HG03095 (cell line): ENCODE measurements around the gene GRIK2.

Experiments
- ATAC-seq: cut with Tn5 transposase; IDR thresholded peaks from one replicate; pipeline ENCODE4 v1.9.1; 2021; ENCODE audit warnings: moderate library complexity; ENCODE audit not compliant: unreplicated experiment

GRIK2 gene

DNA sequence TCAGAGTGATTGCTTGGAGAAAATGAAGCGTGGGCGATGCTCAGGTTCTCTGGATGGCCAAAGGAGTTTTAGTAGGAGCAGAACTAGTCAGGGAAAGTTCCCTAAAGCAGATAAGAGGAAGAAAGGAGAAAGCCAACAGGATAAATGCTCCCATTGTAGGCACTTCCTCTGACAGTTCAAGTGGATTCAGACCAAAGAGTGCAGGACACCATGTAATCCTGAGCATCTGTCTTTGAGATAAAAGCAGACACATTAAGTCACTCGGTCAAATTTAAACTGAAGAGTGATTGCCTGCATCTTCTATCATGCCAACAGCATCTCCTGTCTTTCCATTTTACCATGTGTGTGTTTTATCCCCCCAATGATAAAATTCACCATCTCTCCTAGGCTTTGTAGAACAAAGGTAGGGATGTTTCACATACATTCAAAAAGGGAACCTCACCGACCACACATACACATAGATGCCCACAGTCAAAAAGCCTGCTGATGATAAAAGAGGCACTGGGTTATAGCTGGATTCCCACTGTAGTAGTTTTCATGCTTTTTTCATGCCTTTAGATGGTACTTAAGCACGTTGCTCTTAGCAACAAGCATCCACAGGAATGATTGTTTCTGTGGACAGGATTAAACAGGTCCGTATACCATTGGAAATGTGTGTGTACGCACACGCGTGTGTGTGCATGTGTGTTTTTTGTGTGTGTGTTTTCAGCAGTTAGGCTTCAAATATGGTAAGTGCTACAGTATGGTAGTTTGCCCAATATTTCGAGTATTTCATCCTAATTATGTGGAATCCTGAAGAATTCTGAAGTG, 7.0 kb downstream of the GRIK2 start:
- no peak for ATAC-seq

DNA sequence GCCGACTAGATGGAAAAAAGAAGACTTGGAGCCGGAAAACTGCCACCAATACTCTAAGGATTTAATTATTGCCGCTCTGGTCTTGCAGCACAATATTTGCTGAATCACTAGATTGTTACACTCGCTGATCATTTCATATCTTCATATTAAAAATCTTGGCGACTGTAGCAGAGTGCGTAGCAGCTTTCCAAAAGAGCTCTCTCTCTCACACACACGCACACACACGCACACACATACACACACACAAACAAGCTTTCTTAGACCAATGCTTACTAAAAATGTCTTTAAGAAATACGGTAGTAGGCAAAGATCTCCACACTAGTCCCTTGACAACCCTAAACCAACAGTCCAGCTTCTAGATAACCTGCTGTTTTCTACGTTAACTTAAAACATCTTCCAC, 7.7 kb downstream of the GRIK2 start:
- ATAC-seq, result no peak

DNA sequence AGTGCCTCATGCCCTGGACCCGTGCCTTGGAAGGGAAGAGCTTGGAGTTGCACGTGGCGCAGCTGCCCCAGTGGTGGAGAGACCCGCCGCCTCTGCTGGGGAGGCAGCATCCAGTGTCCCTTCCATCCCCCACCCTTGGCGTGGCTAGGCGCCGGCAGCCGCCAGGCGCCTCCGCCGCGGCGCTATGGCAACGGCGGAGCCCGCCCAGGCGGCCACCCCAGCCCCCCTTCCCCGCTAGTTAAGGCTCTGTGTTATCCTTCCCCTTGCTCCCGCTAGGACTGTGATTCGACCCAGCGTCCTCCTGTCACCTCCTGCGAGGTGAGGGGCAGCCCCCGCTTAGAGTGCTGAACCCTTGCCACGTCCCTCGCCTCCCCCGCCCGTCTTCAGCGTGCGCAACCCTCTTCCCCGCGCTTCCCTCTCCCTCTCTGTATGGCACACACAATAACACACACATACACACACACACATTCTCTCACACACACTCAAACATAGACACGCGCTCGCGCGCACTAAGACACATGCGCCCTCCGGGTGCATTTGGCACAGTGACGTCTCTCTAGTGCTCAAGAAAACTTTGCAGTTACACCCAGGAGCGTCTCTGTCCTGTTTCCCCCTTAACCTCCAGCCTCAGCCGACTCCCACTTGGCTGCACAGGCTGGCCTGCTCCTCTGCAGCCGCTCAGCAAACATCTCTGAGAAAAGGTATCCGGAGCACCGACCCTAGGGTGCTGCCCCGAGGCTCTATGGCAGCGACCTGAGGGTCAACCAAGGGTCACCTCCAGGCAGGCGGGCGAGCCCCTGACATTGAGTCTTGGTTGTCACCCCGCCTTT, 8.5 kb downstream of the GRIK2 start:
- ATAC-seq, result no peak

DNA sequence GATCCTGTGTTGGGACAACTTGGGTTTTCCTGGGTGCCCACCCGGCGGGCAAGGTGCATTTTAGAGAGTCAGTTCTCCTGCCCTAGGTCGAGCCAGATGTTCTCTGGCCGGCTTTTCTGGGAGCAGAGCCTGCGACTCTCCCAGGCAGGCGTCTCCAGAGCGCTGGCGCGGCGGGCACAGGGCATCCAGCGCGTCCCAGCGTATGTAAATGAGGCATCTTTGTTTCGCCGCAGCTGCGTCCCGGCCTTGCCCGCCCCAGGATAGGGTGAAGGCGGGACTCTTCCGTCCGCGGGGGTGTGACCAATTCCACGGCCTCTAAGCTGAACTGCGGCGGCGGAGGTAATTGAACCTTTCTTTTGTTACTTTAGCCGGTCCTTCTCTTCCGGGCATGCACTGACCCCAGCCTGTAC, 9.1 kb downstream of the GRIK2 start:
- no peak for ATAC-seq

DNA sequence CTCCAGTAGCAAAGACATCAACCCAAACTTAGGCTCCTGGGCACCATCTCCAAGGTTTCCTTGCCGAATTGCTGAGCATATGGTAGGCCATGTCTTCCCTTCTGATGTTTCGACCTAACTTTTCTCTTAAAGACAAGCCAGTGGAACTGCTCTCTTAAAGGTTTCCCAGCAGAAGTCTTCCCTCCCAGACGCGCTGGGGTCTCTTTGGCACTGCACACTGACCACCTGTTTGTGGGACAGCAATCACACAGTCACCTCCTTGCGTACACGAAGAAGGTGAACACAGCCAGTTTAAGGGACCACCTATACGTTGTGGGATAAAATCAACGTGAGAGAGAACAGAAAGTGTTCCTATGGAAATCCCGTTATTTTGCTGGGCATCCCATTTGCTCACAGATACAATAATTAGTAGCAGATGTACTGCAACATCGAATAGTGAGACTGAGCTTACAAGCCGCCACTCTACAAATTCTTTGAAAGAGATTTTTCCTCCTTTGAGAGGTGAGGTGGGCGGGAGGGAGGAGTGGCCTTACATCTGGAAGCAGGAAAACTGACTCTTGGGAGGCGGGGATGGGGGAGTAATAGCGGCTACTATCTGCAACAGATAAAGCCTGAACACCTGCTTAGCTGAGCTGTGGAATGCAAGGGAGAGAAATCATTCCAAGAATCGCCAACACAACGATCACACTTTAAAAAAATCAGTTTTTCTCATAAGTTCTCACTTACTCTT, 9.9 kb downstream of the GRIK2 start:
- no peak for ATAC-seq

DNA sequence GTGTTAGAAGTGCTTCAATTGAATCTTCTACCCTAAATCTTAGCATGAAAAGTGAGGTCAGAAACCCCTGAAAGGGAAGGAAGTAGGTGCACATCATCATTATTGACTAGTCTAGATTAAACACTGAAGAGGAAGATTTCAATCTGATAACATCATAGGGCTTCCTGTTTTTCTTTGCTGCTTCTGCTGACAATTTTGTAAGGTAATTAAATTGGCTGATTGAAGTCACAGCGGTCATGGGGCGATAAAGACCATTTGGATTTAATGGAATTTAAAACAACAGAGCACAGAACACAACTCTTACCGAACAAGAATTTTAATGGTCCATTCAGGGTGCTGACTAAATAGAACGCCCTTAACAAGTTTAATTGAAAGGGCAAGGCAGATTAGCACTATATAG, 11.3 kb downstream of the GRIK2 start:
- no peak for ATAC-seq

DNA sequence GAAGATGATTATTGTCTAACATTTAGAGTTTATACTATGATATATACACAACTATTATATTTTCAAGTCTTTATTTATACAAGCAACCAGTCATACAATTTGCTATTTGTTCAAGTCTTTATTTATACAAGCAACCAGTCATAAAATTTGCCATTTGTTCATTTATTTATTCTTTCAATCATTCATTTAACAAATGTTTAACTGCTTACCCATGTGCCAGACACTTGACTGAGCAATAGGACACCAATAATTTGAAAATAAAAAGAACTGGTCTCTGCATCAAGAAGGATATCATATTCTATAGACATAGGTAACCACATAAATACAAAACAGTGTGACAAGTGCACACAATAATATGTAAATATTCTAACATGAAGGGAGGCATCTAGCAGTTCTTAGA, 20.3 kb downstream of the GRIK2 start:
- ATAC-seq, result no peak

DNA sequence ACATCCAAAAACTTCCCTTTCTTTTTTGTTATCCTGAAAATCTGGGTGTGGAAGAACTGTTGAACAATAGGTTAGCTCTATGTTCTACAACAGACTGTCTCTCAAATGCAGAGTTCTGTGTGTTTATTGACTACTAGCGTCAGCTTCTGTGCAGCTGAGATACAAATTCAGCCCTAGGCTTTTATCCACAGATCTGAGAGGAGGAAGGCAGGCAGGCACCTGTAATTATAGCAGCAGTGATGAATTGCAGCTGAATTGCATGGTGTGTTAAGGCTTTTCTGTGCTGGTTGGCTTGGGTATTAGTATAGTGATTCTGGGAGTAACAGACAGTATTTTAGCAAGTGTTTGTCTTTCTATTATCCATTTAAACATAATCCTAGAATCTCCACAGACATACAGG, 24.4 kb downstream of the GRIK2 start:
- ATAC-seq, result no peak

DNA sequence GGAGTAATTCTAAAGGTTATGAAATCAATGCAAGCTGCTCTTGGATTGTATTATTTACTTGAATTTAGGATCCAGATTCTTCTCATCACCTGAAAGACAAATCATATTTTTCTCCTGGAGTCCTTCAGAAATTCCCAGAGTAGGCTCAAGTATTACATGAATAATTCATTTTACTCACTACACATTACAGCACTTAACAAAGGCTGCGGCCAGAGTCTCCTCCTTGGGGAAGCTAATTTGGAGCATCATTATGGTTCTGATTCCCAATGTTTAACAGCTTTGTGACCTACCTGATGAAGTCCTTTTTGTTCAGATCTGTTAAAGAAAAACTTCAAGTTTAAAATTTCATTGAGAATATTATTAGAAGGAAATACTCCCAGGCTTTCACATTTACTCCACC, 28.7 kb downstream of the GRIK2 start:
- no peak for ATAC-seq

DNA sequence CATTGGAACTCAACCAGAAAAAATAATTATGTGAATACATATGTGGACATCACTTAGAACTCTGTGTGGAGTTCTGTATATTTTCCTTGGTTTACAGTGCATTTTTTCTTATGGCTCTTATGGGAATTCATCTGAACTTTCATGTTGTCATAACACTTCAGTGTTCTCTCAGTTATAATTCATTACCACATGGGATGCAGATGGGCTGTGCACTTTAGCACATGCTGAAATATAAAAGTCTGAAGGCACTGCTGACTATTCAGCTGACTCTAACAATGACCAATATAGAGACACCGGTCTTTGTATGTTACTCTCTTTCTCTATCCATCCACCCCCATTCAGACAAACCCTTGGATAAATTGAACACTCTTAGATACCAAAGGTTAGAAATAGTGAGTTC, 29.3 kb downstream of the GRIK2 start:
- ATAC-seq, result no peak

DNA sequence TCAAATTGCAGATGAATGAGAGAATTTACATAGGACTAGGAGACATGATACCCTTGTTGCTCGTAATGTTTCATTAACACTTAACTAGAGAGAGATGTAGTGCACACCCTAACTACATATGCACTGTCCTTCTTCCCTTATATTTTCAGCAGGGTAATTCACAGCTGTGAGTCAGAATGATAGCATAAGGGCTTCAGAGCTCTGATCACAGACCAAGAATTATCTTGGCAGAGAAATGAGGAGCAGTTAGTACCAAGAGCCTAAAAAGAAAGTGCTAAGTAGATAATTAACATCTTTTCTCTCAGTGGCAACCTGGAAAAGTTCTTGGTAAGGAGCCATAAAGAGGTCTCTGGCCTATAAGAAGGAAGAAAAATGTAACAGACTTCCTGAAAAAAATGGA, 35.8 kb downstream of the GRIK2 start:
- no peak for ATAC-seq

DNA sequence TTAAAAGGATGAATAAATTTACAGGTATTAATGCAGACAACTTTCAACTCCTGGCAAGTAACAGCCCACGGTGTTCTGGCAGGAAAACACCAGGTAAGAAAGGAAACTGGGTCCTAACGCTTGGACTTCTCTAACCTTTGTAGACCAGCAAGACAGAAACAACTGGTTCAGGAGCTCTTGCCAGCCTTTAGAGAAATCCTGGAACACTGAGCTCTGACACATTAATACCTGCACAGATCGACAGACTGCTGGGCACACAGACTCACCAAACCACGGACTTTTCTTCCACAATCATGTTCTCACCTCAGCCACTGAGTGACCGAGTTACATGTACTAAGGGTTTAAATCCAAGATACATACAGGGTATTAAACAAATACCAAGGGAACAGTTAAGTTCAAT, 36.3 kb downstream of the GRIK2 start:
- ATAC-seq, result no peak

DNA sequence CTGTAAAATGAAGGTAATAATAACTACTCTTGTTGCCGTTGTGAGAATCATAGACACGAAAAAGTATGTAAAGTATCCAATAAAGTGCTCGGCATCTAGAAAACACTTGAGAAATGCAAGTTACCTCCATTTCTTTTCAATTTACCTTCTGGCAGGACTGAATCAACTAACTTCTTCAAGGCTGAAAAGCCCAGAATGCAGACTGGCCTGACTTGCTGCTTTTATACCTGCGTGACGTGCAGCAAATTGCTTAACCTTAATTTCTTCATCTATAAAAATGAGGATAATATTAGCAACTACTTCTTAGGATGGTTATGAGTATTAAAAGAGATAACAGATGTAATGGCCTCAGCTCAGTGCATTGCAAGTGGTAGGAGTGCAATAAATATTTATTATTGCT, 39.6 kb downstream of the GRIK2 start:
- no peak for ATAC-seq

DNA sequence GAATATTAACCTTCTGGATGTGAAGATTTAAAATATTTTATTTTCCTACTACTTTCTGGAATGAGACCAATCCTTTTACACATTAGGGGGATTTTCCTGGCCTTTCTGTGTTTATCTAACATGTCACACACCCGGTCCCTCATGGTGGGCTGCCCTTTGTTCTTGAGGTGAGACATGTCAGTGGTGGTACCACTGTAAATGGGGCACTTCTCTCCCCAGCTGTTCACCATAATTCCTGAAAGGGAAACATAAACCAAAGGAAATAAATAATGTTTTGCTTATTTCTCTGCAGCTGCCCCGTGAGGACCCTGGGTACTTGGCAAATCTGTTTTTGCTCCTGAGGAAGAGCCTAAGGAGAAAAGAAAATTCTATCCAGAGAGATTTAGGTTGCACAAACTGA, 41.1 kb downstream of the GRIK2 start:
- ATAC-seq, result no peak

DNA sequence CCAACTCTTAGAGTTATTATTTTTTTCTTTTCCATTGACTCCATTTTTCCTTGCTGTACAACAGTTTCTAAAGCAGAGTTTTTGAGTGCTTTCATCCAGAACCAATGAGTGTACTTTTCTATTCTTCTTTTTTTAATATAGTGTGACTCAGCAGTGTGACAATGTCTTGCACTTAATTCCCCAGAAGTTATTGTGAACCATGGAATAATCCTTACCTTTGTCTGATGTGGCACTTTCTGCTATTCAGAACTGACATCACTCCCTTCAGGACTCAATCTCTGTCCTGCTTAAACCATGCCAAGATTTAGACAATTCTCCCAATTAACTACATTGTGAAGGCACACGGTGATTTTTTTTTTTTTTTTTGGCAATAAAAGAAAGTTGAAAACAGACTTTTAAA, 41.5 kb downstream of the GRIK2 start:
- no peak for ATAC-seq

DNA sequence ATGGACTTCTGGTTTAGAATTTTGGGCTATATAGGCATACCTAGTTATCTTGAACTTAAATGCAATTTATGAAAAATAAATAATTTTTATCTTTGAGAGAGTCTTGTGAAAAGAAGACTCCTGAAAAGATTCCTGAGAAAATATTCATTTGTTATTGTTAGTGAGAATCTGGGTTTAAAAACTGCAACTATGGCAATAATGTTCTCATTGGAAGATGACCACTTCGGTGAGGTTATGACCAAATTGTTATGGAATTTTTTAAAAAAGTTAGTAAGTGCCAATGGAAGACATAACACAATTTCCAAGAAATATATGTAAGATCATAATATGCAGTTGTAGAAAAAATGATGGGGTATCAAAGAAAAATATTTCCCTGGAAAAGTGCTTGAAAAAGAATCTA, 46.3 kb downstream of the GRIK2 start:
- no peak for ATAC-seq

DNA sequence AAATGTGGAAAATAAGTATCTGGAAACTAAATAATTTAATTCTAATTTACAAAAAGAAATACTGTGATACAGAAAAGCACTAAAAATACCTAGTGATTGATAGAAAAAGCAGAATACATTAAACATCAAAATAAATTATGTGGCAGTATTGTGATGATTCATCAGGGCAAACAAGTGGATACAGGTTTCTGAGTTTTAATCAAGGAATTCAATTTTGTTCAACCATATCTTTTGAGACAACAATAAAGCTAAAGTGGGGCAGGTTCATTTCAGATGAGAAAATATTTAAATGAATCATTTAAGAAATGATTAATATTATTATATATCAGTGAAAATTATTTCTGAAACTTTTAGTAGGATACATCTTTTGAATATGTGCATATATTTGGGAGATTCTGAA, 49.8 kb downstream of the GRIK2 start:
- no peak for ATAC-seq

DNA sequence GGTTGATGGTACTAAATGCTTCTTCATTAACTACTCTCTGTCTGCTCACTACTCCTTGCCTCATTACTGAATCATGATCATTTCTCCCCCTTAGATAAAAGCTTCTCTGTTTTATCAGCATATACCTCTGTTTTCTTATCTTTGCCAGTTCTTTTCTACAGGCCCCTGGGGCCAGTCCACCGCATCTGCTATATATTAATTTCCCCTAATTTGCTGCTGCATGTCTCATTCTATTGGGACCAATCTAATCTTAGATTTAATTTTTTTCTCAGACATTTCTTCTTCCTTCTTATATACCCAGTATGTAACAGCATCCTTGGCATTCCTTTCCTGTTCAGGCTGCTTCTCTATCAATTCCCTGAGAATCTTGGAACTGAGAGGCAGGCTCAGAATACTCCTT, 51.2 kb downstream of the GRIK2 start:
- no peak for ATAC-seq

DNA sequence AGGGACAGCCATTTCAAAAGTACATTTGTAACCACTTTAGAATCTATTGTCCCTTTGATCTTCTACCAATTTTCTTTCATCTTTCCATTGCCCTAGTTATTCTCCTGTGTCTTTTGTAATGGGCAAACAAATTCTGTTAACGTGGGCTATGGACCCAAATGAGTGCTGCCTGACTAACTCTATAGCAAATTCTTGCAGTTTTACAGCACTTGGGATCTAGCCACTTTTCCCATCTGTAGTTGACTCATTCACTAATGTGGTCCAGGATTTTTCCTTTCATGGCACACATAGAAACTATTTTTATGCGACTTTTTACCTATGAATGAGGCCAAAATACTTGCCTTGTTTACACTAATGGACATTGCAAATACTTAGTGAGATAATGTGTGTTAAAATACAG, 52.0 kb downstream of the GRIK2 start:
- ATAC-seq, result no peak

DNA sequence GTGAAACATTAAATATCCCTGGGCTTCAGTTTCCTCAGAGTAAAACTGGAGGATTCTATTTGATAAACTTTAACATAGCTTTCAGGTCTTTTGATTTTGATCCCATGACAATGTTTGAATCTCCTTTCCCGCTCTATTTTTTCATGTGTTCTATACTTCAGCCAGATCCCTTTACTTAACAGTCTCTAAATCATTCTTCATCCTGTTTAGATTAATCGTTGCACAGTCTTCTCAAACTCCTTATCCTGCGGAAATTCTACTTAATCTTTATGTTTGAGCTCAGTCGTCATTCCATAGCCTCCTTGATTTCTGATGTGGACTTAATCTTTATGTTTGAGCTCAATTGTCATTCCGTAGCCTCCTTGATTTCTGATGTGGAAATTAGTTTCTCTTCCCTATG, 57.4 kb downstream of the GRIK2 start:
- no peak for ATAC-seq

DNA sequence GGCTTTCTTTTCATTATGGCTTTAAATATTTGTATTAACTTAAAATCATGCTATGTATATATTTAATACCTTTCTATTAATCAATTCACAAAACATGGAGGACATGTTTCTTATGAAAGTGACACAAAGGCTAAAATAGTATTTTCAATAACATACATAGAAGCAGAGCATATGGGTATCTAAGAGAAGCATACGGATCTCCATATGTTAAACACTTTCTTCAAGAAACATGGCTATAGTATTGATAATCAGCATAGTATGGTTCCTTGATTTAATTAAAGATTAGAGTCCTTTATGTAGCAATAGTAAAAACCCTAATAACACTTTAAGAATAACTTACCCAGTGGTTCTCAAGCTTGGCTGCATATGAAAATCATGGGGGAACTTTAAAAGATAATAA, 58.5 kb downstream of the GRIK2 start:
- ATAC-seq, result no peak

DNA sequence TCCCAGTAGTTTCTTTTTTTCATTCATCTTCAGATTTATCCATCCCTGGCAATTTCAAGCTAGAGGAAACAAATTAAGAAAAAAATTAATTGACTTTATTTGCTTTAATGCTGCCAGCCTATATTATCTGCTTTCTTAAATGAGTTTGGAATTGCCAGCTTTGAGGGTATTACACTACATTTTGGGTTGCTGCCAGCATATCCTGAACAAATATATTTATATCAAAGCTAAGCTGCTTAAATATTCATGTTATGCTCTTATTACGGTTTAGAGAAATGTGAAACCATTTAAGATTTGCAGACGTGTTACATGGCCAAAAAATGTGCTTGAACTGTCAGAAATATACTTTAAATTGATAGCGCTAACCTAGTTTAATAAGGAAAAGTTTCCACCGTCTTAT, 59.7 kb downstream of the GRIK2 start:
- no peak for ATAC-seq
